22Rv1 (cell line): Measurements from ENCODE around the gene MGAT4A.

Experiments used
- H3K27ac ChIP-seq: fragments of 450-650 bp; 2 replicates; pipeline ENCODE4 v1.5.1; 2017
- ZFX ChIP-seq: fragments of 450-650 bp; IDR thresholded peaks from 2 replicates; pipeline ENCODE4 v1.6.1; 2017; ENCODE audit warnings: antibody characterized with exemption, borderline replicate concordance
- TF ChIP-seq, protein P1 (sequence below): fragments of 450-650 bp; IDR thresholded peaks from 2 replicates; pipeline ENCODE4 v1.5.1; 2017; ENCODE audit warnings: mild to moderate bottlenecking

The MGAT4A gene

DNA sequence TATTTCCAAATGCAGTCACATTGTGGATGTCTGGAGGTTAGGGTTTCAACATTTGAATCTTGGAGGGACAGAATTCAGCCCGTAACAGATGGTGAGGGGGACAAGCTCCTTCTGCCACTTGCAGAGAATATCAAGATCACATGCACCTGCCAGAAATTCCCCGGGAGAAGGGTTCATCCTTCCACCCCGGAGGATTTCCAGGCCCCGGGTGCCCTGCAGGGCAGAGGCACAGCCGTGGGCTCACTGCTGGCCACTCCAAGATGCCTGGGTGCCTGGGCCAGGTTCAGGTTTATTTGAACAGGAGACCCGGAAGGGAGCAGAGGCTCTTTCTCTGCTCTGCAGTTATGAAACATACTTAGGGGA lies 38.2 kb upstream of the MGAT4A start:
- H3K27ac ChIP-seq, result no peak overlapping the region
- TF ChIP-seq, protein P1, sequence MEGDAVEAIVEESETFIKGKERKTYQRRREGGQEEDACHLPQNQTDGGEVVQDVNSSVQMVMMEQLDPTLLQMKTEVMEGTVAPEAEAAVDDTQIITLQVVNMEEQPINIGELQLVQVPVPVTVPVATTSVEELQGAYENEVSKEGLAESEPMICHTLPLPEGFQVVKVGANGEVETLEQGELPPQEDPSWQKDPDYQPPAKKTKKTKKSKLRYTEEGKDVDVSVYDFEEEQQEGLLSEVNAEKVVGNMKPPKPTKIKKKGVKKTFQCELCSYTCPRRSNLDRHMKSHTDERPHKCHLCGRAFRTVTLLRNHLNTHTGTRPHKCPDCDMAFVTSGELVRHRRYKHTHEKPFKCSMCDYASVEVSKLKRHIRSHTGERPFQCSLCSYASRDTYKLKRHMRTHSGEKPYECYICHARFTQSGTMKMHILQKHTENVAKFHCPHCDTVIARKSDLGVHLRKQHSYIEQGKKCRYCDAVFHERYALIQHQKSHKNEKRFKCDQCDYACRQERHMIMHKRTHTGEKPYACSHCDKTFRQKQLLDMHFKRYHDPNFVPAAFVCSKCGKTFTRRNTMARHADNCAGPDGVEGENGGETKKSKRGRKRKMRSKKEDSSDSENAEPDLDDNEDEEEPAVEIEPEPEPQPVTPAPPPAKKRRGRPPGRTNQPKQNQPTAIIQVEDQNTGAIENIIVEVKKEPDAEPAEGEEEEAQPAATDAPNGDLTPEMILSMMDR, result no peak
- TF ChIP-seq ZFX, result no peak

DNA sequence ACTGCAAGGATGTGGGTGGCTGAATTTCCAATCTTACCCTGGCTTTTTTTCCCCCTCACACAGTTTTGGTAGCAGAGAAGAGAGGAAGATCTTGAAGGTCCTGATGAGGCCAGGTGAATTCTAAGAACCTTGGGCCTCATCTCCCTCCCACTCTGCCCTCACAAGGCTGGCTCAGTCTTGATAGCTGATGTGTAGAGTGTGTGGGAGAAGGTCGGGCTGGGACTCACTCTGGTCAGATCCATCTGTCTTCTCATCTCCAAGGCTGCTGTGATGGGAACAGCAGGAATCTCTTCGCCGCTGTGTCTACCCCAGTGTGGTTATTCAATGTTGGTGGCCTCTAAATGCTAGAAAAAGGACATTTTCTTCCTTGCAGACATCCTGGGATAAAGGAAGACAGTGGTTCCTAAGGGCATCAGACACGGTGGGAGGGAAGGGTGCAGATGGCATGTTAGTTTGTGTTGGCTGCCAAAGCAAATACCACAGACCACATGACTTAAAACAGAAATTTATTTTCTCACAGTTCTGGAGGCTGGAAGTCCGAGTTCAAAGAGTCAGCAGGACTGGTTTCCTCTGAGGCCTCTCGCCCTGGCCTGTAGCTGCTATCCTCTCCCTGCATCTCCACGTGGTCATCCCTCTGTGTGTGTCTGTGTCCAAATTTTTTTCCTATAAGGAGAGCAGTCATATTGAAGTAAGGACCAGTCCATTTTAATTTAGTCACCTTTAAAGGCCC lies 37.6 kb upstream of the MGAT4A start:
- H3K27ac ChIP-seq, result no peak overlapping the region

DNA sequence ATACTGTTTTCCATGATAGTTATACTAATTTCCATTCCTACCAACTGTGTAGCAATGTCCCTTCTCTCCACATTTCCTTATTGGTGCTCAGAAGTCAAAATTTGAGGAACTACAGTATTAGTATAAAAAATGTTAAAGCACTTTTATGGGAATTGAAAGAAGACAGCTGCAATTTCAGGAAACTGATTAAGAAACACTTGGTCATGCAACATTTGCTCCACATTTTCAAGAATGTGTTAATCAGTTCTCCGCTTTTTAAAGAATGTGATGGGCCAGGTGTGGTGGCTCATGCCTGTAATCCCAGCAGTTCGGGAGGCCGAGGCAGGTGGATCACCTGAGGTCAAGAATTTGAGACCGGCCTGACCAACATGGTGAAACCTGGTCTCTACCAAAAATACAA lies 33.6 kb upstream of the MGAT4A start:
- no peak overlapping the region for H3K27ac ChIP-seq

More for the DNA sequence above, 37.6 kb upstream of the MGAT4A start:
- TF ChIP-seq, protein P1, result no peak
- TF ChIP-seq ZFX, result no peak

DNA sequence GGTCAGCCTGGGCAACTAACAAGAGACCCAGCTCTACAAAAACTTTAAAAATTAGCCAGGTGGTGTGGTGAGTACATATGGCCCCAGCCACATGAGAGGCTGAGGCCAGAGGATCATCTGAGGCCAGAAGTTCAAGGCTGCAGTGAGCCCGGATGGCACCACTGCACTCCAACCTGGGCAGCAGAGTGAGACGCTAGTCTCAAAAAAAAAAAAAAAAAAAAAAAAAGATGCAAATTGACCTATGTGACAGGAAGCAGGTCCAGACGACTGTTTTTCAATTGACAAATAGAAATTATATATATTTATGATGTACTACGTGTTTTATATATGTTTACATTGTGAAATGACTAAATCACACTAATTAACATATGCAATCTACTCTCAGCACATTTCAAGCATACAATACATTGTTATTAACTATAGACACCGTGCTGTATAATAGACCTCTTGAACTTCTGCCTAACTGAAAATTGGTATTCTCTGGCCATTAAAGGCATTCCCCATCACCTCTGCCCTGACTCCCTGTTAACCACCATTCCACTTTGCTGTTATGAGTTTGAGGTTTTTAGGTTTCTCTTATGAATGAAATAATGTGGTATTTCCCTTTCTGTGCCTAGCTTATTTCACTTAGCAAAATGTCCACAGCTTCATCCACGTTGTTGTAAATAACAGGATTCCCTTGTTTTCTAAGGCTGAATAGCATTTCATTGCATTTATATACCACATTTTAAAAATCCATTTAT lies 32.4 kb upstream of the MGAT4A start:
- H3K27ac ChIP-seq, result no peak overlapping the region
- TF ChIP-seq, protein P1, result no peak
- no peak for TF ChIP-seq ZFX

More for the DNA sequence above, 33.6 kb upstream of the MGAT4A start:
- no peak for TF ChIP-seq ZFX
- TF ChIP-seq, protein P1, result no peak

DNA sequence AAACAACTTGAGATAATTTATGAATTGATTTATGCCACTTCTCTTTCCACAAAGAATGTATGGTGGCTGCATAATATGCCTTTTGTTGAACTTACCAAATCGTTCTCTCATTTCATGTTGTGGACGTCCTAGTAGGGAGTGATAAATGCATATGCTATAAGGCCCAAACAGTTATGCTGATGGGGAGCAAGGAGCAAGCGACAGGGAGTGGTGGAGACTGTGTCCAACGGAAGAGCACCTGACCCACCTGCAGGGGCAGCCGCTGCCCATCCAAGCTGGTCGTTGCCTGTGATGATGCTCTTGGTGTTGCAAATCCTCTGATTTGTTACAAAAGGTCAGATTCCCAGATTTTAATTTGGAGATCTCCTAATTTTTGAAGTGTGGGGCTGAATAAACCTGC lies 31.0 kb upstream of the MGAT4A start:
- TF ChIP-seq, protein P1, result no peak
- no peak for TF ChIP-seq ZFX
- no peak overlapping the region for H3K27ac ChIP-seq

DNA sequence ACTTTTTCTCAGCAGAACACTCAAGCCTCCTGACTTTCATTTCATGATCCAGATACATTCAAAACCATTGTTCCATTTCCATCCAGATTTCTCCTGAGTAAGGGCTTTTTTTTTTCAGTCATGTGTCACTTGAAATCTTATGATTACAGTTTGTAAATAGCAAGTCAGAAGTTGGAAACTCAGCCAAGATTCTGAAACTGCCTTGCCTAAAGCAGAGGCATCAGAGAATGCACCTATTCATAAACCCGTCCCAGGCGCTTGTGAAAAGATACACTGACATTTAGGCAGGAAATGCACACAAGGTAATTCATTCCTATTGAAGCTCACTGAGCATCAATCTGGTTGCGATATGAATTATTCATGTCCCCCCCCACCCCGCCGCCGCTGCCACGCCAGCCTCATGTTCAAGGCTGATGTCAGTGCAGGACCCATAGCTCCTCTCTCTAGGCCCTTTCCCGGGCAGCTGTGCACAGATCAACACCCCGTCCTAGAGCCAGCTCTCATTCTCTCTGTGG lies 30.4 kb upstream of the MGAT4A start:
- no peak overlapping the region for H3K27ac ChIP-seq
- no peak for TF ChIP-seq ZFX
- TF ChIP-seq, protein P1, result no peak
